ENCODE results near the gene KIF1A.
"Not testable (repeated sequence)": the region's sequence is repeated elsewhere in the genome, so short reads cannot be mapped to it uniquely, and the experiment has no call there.

Gene KIF1A

GRCh38 chr2:240852671-240853314 is 32.8 kb upstream of the KIF1A start:
- Mint-ChIP-seq H3K4me1 (ENCODE audit: low read depth) (no peaks in the 10 kb centered on the region), H3K4me3 (no peak overlapping the region), H3K36me3 (ENCODE audit: low read depth) (no peaks in the 10 kb centered on the region), H3K9me3 (peaks cover 24% of the 10 kb centered on the region), H3K27ac (no peak overlapping the region), H3K27me3 (peaks cover 10% of the 10 kb centered on the region)
- intact Hi-C loops (cut with micrococcal nuclease) = loop anchor here (10.0 kb wide), 1 partner anchor 222 kb away; no protein-coding TSS in a partner anchor

- no peak overlapping the region for H3K27ac Mint-ChIP-seq
- no peaks in the 10 kb centered on the region for H3K4me1 Mint-ChIP-seq (ENCODE audit: low read depth)
- H3K36me3 Mint-ChIP-seq (ENCODE audit: low read depth) = no peaks in the 10 kb centered on the region
- H3K9me3 Mint-ChIP-seq = peaks cover 39% of the 10 kb centered on the region
- no peak overlapping the region for H3K4me3 Mint-ChIP-seq
- intact Hi-C loops (cut with micrococcal nuclease) = loop anchor here (10.0 kb wide), 1 partner anchor 223 kb away; no protein-coding TSS in a partner anchor
- peaks cover 10% of the 10 kb centered on the region for H3K27me3 Mint-ChIP-seq
Measured at GRCh38 chr2:240851078-240851991, 31.3 kb upstream of the KIF1A start.

- Mint-ChIP-seq H3K27me3 (peaks cover 10% of the 10 kb centered on the region), H3K36me3 (ENCODE audit: low read depth) (no peaks in the 10 kb centered on the region), H3K4me3 (no peak overlapping the region), H3K4me1 (ENCODE audit: low read depth) (no peaks in the 10 kb centered on the region), H3K27ac (no peak overlapping the region), H3K9me3 (peaks cover 43% of the 10 kb centered on the region)
- intact Hi-C loops (cut with micrococcal nuclease) = loop anchor here (10.0 kb wide), 1 partner anchor 224 kb away; no protein-coding TSS in a partner anchor
Measured at GRCh38 chr2:240850756-240851077, 30.7 kb upstream of the KIF1A start.

- H3K4me1 Mint-ChIP-seq (ENCODE audit: low read depth) = no peaks in the 10 kb centered on the region
- H3K36me3 Mint-ChIP-seq (ENCODE audit: low read depth) = no peaks in the 10 kb centered on the region
- peaks cover 13% of the 10 kb centered on the region for H3K27me3 Mint-ChIP-seq
- H3K27ac Mint-ChIP-seq = no peak overlapping the region
- intact Hi-C loops (cut with micrococcal nuclease) = loop anchor here (10.0 kb wide), 1 partner anchor 225 kb away; no protein-coding TSS in a partner anchor
- H3K9me3 Mint-ChIP-seq = peaks cover 42% of the 10 kb centered on the region
- no peak overlapping the region for H3K4me3 Mint-ChIP-seq
Measured at GRCh38 chr2:240850026-240850425, 30.0 kb upstream of the KIF1A start.

GRCh38 chr2:240848900-240849680 is 29.1 kb upstream of the KIF1A start:
- Mint-ChIP-seq H3K4me1 (ENCODE audit: low read depth) (no peaks in the 10 kb centered on the region), H3K27ac (no peak overlapping the region), H3K4me3 (no peak overlapping the region), H3K27me3 (peaks cover 17% of the 10 kb centered on the region), H3K9me3 (peaks cover 40% of the 10 kb centered on the region), H3K36me3 (ENCODE audit: low read depth) (no peaks in the 10 kb centered on the region)
- intact Hi-C loops (cut with micrococcal nuclease) = loop anchor here (10.0 kb wide), 1 partner anchor 334 kb away; no protein-coding TSS in a partner anchor

- peaks cover 36% of the 10 kb centered on the region for H3K9me3 Mint-ChIP-seq
- H3K4me3 Mint-ChIP-seq = no peak overlapping the region
- intact Hi-C loops (cut with micrococcal nuclease) = loop anchor here (10.0 kb wide), 1 partner anchor 333 kb away; no protein-coding TSS in a partner anchor
- H3K36me3 Mint-ChIP-seq (ENCODE audit: low read depth) = no peaks in the 10 kb centered on the region
- H3K4me1 Mint-ChIP-seq (ENCODE audit: low read depth) = no peaks in the 10 kb centered on the region
- peaks cover 20% of the 10 kb centered on the region for H3K27me3 Mint-ChIP-seq
- H3K27ac Mint-ChIP-seq = no peak overlapping the region
Measured at GRCh38 chr2:240847817-240848216, 27.8 kb upstream of the KIF1A start.

- Mint-ChIP-seq H3K36me3 (ENCODE audit: low read depth) (no peaks in the 10 kb centered on the region), H3K4me1 (ENCODE audit: low read depth) (no peaks in the 10 kb centered on the region), H3K27me3 (peaks cover 17% of the 10 kb centered on the region), H3K27ac (no peak overlapping the region), H3K4me3 (no peak overlapping the region), H3K9me3 (peaks cover 36% of the 10 kb centered on the region)
- intact Hi-C loops (cut with micrococcal nuclease) = loop anchor here (10.0 kb wide), 1 partner anchor 332 kb away; no protein-coding TSS in a partner anchor
Measured at GRCh38 chr2:240846873-240847595, 27.0 kb upstream of the KIF1A start.

GRCh38 chr2:240846309-240846708 is 26.3 kb upstream of the KIF1A start:
- intact Hi-C loops (cut with micrococcal nuclease) = loop anchor here (10.0 kb wide), 1 partner anchor 332 kb away; no protein-coding TSS in a partner anchor
- H3K27ac Mint-ChIP-seq; H3K36me3 Mint-ChIP-seq (ENCODE audit: low read depth); H3K4me1 Mint-ChIP-seq (ENCODE audit: low read depth); H3K4me3 Mint-ChIP-seq: not testable (repeated sequence)
- peaks cover 16% of the 10 kb centered on the region for H3K27me3 Mint-ChIP-seq
- peaks cover 36% of the 10 kb centered on the region for H3K9me3 Mint-ChIP-seq

- intact Hi-C loops (cut with micrococcal nuclease) = loop anchor here (10.0 kb wide), 1 partner anchor 326 kb away; no protein-coding TSS in a partner anchor
- Mint-ChIP-seq H3K27me3 (peaks cover 31% of the 10 kb centered on the region), H3K27ac (no peak overlapping the region), H3K9me3 (peaks cover 12% of the 10 kb centered on the region), H3K4me3 (no peak overlapping the region), H3K4me1 (ENCODE audit: low read depth) (no peaks in the 10 kb centered on the region), H3K36me3 (ENCODE audit: low read depth) (no peaks in the 10 kb centered on the region)
Measured at GRCh38 chr2:240840435-240841060, 20.5 kb upstream of the KIF1A start.

- Mint-ChIP-seq H3K36me3 (ENCODE audit: low read depth) (no peaks in the 10 kb centered on the region), H3K4me3 (no peak overlapping the region), H3K27ac (no peak overlapping the region), H3K9me3 (peaks cover 1% of the 10 kb centered on the region), H3K27me3 (peaks cover 30% of the 10 kb centered on the region), H3K4me1 (ENCODE audit: low read depth) (no peaks in the 10 kb centered on the region)
- intact Hi-C loops (cut with micrococcal nuclease) = loop anchor here (10.0 kb wide), 1 partner anchor 325 kb away; no protein-coding TSS in a partner anchor
Measured at GRCh38 chr2:240839152-240840143, 19.4 kb upstream of the KIF1A start.

GRCh38 chr2:240837621-240838020 is 17.6 kb upstream of the KIF1A start:
- H3K9me3 Mint-ChIP-seq = no peaks in the 10 kb centered on the region
- no peak overlapping the region for H3K4me3 Mint-ChIP-seq
- no peaks in the 10 kb centered on the region for H3K4me1 Mint-ChIP-seq (ENCODE audit: low read depth)
- H3K27ac Mint-ChIP-seq = no peak overlapping the region
- peaks cover 36% of the 10 kb centered on the region for H3K27me3 Mint-ChIP-seq
- intact Hi-C loops (cut with micrococcal nuclease) = no loop called here
- no peaks in the 10 kb centered on the region for H3K36me3 Mint-ChIP-seq (ENCODE audit: low read depth)
